Stimulated activated CD8-positive, alpha-beta memory T cell treated with anti-CD3 and anti-CD28 coated beads, Interleukin-7, amount 100 ng/mL, for 4 hours (primary cell): ENCODE data around the gene ATXN7L3B.

Experiments used
- DNase-seq, 2 donors: peaks; one replicate each; pipeline ENCODE4 v3.0.0-alpha.2; 2020; ENCODE audit warnings: low read depth in 2 of 2

Gene ATXN7L3B

GRCh38 chr12:74551291-74551690 lies 13.7 kb downstream of the ATXN7L3B start:
- no peak for DNase-seq

- no peak for DNase-seq
These were observed 14.6 kb downstream of the ATXN7L3B start for GRCh38 chr12:74552201-74552600.

GRCh38 chr12:74559728-74560127 lies 22.1 kb downstream of the ATXN7L3B start:
- no peak for DNase-seq

DNA sequence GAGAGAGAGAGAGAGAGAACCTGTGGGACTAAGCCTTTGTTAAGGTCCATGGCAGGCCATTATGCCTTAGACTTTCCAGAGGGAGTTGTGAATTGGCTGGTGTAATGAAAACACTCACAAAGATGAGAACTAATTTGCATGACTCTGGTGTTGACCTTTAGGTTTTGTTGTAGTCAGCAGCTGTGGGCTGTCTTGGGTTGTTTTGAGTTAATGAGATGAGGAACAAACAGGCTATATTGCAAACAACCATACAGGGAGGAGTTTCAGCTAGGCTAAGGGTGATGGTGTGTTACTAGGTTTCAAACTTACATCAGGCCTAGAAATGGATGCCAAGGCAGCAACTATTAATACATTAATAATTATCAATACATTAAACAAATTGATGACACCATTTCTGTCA lies 26.3 kb downstream of the ATXN7L3B start:
- DNase-seq = no peak

- DNase-seq = no peak
These were observed 40.9 kb downstream of the ATXN7L3B start for GRCh38 chr12:74578486-74578885.

DNA sequence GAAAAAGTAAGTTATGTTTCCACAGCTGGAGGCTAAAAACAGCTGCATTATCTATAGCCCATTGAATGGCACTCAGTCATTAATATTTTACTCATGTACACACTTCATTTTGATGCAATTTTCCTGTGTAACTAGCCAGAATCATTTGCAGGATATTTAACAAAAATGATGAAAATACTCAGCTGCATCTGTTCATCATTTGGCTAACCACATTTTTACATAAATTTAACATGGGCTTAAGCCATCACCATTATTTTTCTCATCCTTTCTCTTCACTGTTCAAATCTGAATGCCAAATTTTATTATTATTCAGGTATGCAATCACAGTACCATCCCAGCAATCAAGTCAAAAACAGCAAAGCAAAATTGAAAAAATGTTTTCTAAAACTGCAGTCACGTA lies 41.8 kb downstream of the ATXN7L3B start:
- no peak for DNase-seq

- no peak for DNase-seq
These were observed 42.3 kb downstream of the ATXN7L3B start for GRCh38 chr12:74579981-74580380.

GRCh38 chr12:74581439-74581838 lies 43.8 kb downstream of the ATXN7L3B start:
- DNase-seq = no peak

GRCh38 chr12:74584483-74585062 lies 46.9 kb downstream of the ATXN7L3B start:
- DNase-seq = no peak

DNA sequence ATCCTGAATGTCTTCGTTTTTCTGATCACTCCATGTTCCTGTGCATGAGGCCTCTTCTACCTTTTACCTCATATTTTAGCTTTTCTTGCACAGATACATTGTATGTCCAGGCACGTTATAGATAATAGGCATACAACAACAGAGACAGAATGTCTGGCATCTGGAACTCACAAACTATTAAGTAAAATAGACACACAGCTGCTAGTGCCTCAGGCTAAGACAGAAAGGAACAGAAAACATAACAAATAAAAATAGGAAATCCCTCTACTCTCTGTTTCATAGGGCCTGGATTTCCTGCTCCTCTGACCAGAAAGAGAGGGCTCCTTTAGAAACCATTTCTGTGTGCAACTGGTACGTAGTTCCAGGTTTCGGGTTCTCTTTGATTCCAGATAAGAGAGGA lies 48.6 kb downstream of the ATXN7L3B start:
- DNase-seq = no peak
